ENCODE results near the gene MDP1.

Gene MDP1

DNA sequence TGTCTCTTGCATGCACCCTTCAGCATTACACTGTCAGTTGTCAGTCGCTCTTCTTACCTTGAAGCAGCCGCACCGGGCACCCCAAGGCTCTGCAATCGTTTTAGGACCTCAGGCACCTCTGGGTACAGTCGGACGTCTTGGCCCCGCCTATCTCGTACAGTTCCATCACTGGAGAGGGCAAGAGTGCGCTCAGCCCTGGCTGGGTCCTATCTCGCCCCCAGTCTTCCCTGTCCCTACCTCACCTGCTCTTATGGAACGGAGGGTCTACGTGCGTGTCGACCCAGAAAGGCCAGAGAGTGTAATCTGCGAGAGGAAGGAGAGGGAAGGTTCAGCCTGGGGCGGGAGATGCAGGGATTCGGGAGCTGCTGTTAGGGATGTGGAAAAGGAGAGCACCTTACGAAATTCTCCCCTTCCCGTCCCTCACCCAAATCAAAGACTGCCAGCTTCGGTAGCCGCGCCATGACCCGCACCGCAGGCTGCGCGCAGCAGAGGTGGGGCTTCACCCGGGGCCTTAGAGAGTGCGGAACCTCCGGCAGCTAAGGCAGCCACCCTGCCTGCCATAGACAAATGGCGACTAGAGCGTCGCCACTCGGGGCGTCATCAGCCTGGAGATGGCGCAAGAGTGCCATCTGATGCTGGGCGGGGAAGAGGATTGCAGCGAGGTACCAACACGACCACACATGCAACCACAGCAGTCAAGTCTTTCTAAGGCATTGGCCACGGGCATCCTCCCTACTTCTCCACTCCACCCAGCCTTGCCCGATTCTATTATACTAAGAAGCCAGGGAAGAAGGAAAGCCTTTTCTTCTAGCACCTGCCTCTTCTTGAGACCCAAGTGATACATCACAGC, at the start of gene MDP1:
MDP1 (minus strand) TSS at position 572 of the 850 bp plus-strand sequence; CDS start at position 461, 111 bp downstream.
- H3K27ac Mint-ChIP-seq = peak within 1 kb of the TSS; percentile 99
- H3K36me3 Mint-ChIP-seq (ENCODE audit: low read depth) = peaks cover 26% of the 10 kb centered on the region
- H3K9me3 Mint-ChIP-seq = no peaks in the 10 kb centered on the region
- DNase-seq = peak; percentile 86
- H3K4me1 Mint-ChIP-seq = peaks cover 46% of the 10 kb centered on the region
- peak; percentile 67 for ATAC-seq
- H3K27me3 Mint-ChIP-seq = peaks cover 2% of the 10 kb centered on the region
- peak within 1 kb of the TSS; percentile 99 for H3K4me3 Mint-ChIP-seq

DNA sequence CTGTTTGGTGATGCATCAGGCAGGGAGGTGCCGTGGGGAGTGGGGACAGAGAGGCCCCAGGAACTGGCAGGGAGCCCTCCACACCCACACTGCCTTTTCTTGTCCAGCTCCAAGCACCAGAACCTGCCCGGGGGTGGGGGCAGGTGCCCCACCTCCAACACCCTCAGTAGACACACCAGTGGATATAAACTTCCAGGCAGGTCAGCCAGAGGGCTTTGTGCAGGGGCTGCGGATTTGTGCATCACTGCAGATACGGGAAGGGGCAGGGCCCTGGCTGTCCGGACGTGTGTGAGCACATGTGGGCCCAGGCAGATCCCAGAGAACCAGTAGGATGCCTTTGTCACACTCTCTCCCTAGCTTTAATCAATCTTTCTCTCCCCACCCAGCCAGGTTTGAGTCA, 48.4 kb upstream of the MDP1 start:
- Mint-ChIP-seq H3K4me3 (no peak overlapping the region), H3K36me3 (ENCODE audit: low read depth) (peaks cover 19% of the 10 kb centered on the region), H3K4me1 (peaks cover under 1% of the 10 kb centered on the region), H3K27ac (no peak overlapping the region), H3K9me3 (no peaks in the 10 kb centered on the region), H3K27me3 (no peaks in the 10 kb centered on the region)
- no peak for DNase-seq
- no peak for ATAC-seq

GRCh38 chr14:24263848-24264247, 48.0 kb upstream of the MDP1 start:
- Mint-ChIP-seq H3K4me3 (no peak overlapping the region), H3K27me3 (no peaks in the 10 kb centered on the region), H3K36me3 (ENCODE audit: low read depth) (peaks cover 19% of the 10 kb centered on the region)

GRCh38 chr14:24262821-24263733, 47.2 kb upstream of the MDP1 start, which contains the start of gene TGM1:
Gene TGM1, minus strand, starts transcription at chr14:24263177. Its CDS starts 825 bp downstream, at chr14:24262352.
- ATAC-seq = no peak
- Mint-ChIP-seq H3K4me3 (no peak within 1 kb of the TSS), H3K36me3 (ENCODE audit: low read depth) (peaks cover 19% of the 10 kb centered on the region), H3K4me1 (no peaks in the 10 kb centered on the region), H3K27ac (no peak within 1 kb of the TSS), H3K9me3 (no peaks in the 10 kb centered on the region), H3K27me3 (no peaks in the 10 kb centered on the region)
- DNase-seq = no peak

More at GRCh38 chr14:24263848-24264247, 48.0 kb upstream of the MDP1 start:
- ATAC-seq (no peak), DNase-seq (no peak)
- Mint-ChIP-seq H3K27ac (no peak overlapping the region), H3K4me1 (no peaks in the 10 kb centered on the region), H3K9me3 (no peaks in the 10 kb centered on the region)

GRCh38 chr14:24261969-24262327, 46.1 kb upstream of the MDP1 start:
- H3K27me3 Mint-ChIP-seq = no peaks in the 10 kb centered on the region
- ATAC-seq (no peak), DNase-seq (no peak)
- H3K4me1 Mint-ChIP-seq = no peaks in the 10 kb centered on the region
- peaks cover 14% of the 10 kb centered on the region for H3K36me3 Mint-ChIP-seq (ENCODE audit: low read depth)
- H3K27ac Mint-ChIP-seq = no peak overlapping the region
- no peak overlapping the region for H3K4me3 Mint-ChIP-seq
- no peaks in the 10 kb centered on the region for H3K9me3 Mint-ChIP-seq

DNA sequence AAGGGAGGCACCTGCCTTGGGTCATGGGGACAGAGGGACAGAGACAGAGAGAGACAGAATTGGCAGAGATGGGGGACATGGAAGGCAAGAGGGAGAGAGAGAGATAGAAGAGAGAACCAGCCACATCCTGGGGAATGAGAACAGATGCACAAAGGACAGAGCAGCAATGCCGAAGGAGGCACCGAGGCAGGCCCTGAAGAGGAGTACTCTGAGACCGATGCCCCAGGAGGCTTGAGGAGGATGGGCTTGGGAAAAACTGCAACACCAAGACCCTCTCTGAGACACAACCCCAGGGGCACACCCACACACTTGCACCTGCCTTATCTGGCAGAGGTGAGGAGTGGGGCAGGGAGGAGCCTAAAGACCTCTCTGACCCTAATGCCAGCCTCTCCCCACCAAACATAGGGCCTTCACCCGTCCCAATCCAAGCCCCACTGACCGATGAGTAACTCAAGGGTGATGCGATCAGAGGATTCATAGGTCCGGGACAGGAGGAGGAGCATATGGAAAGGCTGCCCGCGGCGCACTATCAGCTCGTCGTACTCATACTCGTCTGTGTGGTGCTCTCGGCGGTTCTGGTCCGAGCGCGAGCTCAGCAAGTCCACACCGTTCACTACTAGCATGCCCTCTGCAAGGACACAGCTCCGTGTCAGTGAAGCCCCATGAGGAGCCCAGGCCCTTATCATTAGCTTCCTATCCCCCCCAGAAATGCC, 45.5 kb upstream of the MDP1 start:
- Mint-ChIP-seq H3K27me3 (no peaks in the 10 kb centered on the region), H3K9me3 (no peaks in the 10 kb centered on the region), H3K4me1 (no peaks in the 10 kb centered on the region), H3K4me3 (no peak overlapping the region), H3K27ac (no peak overlapping the region), H3K36me3 (ENCODE audit: low read depth) (peaks cover 9% of the 10 kb centered on the region)
- ATAC-seq (no peak), DNase-seq (no peak)

- H3K4me3 Mint-ChIP-seq = no peak overlapping the region
- no peaks in the 10 kb centered on the region for H3K27me3 Mint-ChIP-seq
- H3K4me1 Mint-ChIP-seq = no peaks in the 10 kb centered on the region
- ATAC-seq (no peak), DNase-seq (no peak)
- H3K27ac Mint-ChIP-seq = no peak overlapping the region
- no peaks in the 10 kb centered on the region for H3K9me3 Mint-ChIP-seq
- peaks cover 6% of the 10 kb centered on the region for H3K36me3 Mint-ChIP-seq (ENCODE audit: low read depth)
Measured at GRCh38 chr14:24260780-24261157, 44.9 kb upstream of the MDP1 start.

DNA sequence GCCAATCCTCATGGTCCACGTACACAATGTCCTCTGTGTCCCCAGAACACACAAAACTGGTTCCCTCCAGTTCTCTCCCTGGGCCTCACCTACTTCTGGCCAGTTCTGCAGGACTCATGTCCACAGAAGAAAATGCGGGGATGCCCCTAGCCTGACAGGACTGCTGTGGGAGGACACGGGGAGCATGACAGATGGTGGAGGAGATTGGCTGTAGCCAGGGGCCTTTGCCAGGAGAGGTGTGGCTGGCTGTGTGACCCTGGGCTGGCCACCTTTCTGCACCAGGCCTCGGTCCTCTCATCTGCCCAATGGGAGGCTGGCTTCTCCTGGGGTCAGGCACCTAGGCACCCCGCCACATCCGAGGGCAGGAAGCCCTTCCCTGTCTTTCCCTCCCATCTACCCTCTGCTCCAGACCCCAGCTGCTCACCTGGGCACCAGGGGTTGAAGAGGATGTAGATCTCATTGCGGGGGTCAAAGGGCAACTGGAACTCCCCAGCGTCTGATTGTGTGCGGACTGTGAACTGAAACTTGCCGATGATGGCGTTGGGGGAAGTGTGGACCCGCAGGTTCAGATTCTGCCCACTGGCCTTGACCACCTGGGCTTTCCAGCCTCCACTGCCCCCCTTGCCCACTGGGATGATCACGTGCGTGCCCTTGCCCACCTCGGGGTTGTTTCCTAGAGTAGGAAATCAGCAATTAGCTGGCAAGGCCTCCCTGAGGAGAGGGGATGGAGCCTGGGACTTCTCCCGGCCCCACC, 44.3 kb upstream of the MDP1 start:
- Mint-ChIP-seq H3K36me3 (ENCODE audit: low read depth) (peaks cover 6% of the 10 kb centered on the region), H3K27me3 (no peaks in the 10 kb centered on the region), H3K9me3 (no peaks in the 10 kb centered on the region), H3K4me1 (no peaks in the 10 kb centered on the region), H3K27ac (no peak overlapping the region), H3K4me3 (no peak overlapping the region)
- ATAC-seq = no peak
- DNase-seq = no peak

GRCh38 chr14:24259282-24260025, 43.6 kb upstream of the MDP1 start:
- DNase-seq (no peak), ATAC-seq (no peak)
- Mint-ChIP-seq H3K4me1 (no peaks in the 10 kb centered on the region), H3K27me3 (no peaks in the 10 kb centered on the region), H3K9me3 (no peaks in the 10 kb centered on the region), H3K36me3 (ENCODE audit: low read depth) (peaks cover 3% of the 10 kb centered on the region), H3K27ac (no peak overlapping the region), H3K4me3 (no peak overlapping the region)

- Mint-ChIP-seq H3K36me3 (ENCODE audit: low read depth) (peaks cover 3% of the 10 kb centered on the region), H3K27me3 (no peaks in the 10 kb centered on the region), H3K27ac (no peak overlapping the region), H3K9me3 (no peaks in the 10 kb centered on the region), H3K4me3 (no peak overlapping the region), H3K4me1 (no peaks in the 10 kb centered on the region)
- DNase-seq (no peak), ATAC-seq (no peak)
Measured at GRCh38 chr14:24258548-24259265, 42.8 kb upstream of the MDP1 start.

GRCh38 chr14:24258119-24258518, 42.3 kb upstream of the MDP1 start:
- Mint-ChIP-seq H3K27ac (no peak overlapping the region), H3K4me1 (no peaks in the 10 kb centered on the region), H3K4me3 (no peak overlapping the region), H3K27me3 (no peaks in the 10 kb centered on the region), H3K9me3 (no peaks in the 10 kb centered on the region), H3K36me3 (ENCODE audit: low read depth) (peaks cover 3% of the 10 kb centered on the region)
- DNase-seq = no peak
- no peak for ATAC-seq

GRCh38 chr14:24256960-24257359, 41.1 kb upstream of the MDP1 start:
- Mint-ChIP-seq H3K36me3 (ENCODE audit: low read depth) (peaks cover 1% of the 10 kb centered on the region), H3K27ac (no peak overlapping the region), H3K27me3 (no peaks in the 10 kb centered on the region), H3K9me3 (no peaks in the 10 kb centered on the region), H3K4me1 (no peaks in the 10 kb centered on the region), H3K4me3 (no peak overlapping the region)
- no peak for DNase-seq
- no peak for ATAC-seq
